Mesenchymal stem cell (in vitro differentiated cells and primary cell): ENCODE data around the gene QSOX2.

ENCODE experiments used
- DNase-seq: peaks from one replicate; pipeline ENCODE4 v3.0.0-alpha.2; 2013
- H2AFZ ChIP-seq: one replicate; pipeline ENCODE4 v1.6.1; 2013; ENCODE audit warnings: low read depth, mild to moderate bottlenecking, control low read depth, inconsistent platforms, low read length, moderate library complexity
- H2AK5ac ChIP-seq: 2 replicates; pipeline ENCODE4 v1.6.1; 2013; ENCODE audit warnings: low read length, moderate library complexity, mild to moderate bottlenecking, inconsistent platforms; ENCODE audit not compliant: severe bottlenecking
- H2BK120ac ChIP-seq: one replicate; pipeline ENCODE4 v1.6.1; 2013; ENCODE audit warnings: low read depth, mild to moderate bottlenecking, inconsistent platforms, low read length, moderate library complexity
- H2BK12ac ChIP-seq, 2 experiments: one replicate each; pipeline ENCODE4 v1.6.1; 2013; ENCODE audit warnings: inconsistent platforms in 2 of 2, low read length in 2 of 2, mild to moderate bottlenecking in 2 of 2, moderate library complexity in 2 of 2, control low read depth in 1 of 2
- H2BK15ac ChIP-seq: one replicate; pipeline ENCODE4 v1.6.1; 2013; ENCODE audit warnings: mild to moderate bottlenecking, low read depth, inconsistent platforms; ENCODE audit not compliant: poor library complexity, severe bottlenecking
- H2BK5ac ChIP-seq: 2 replicates; pipeline ENCODE4 v1.6.1; 2013; ENCODE audit warnings: low read depth, mild to moderate bottlenecking, low read length, control low read depth, inconsistent platforms; ENCODE audit not compliant: poor library complexity, severe bottlenecking
- H3K14ac ChIP-seq, 2 experiments: one replicate each; pipeline ENCODE4 v1.6.1; 2013; ENCODE audit warnings: inconsistent platforms in 2 of 2, low read length in 2 of 2, control low read depth in 1 of 2, mild to moderate bottlenecking in 1 of 2, moderate library complexity in 1 of 2
- H3K18ac ChIP-seq, 2 experiments: one replicate each; pipeline ENCODE4 v1.6.1; 2013; ENCODE audit warnings: inconsistent platforms in 2 of 2, low read length in 2 of 2, control low read depth in 1 of 2, low read depth in 1 of 2, mild to moderate bottlenecking in 1 of 2
- H3K23ac ChIP-seq, 2 experiments: one replicate each; pipeline ENCODE4 v1.6.1; 2013; ENCODE audit warnings: inconsistent platforms in 2 of 2, low read length in 2 of 2, mild to moderate bottlenecking in 2 of 2, moderate library complexity in 2 of 2, control low read depth in 1 of 2
- H3K27ac ChIP-seq: 2 replicates; pipeline ENCODE4 v1.5.1; 2013; ENCODE audit warnings: mild to moderate bottlenecking, moderate library complexity, low read length, control low read depth, inconsistent platforms; ENCODE audit not compliant: poor library complexity, severe bottlenecking
- H3K27me3 ChIP-seq, 2 experiments: 2 replicates each; pipeline versions ENCODE4 v1.6.1 to v1.7.0; 2013; ENCODE audit warnings: low read length in 2 of 2, mild to moderate bottlenecking in 2 of 2, moderate library complexity in 2 of 2, control low read depth in 1 of 2, inconsistent platforms in 1 of 2; ENCODE audit not compliant: control insufficient read depth in 1 of 2, insufficient read depth in 1 of 2
- H3K36me3 ChIP-seq, 2 experiments: 2 replicates each; pipeline versions ENCODE4 v1.6.1 to v1.7.0; 2013; ENCODE audit warnings: low read length in 2 of 2, control low read depth in 1 of 2, inconsistent platforms in 1 of 2, low read depth in 1 of 2, mild to moderate bottlenecking in 1 of 2; ENCODE audit not compliant: insufficient read depth in 2 of 2, control insufficient read depth in 1 of 2
- H3K4ac ChIP-seq, 2 experiments: one replicate each; pipeline ENCODE4 v1.6.1; 2013; ENCODE audit warnings: inconsistent platforms in 2 of 2, low read length in 2 of 2, mild to moderate bottlenecking in 2 of 2, moderate library complexity in 2 of 2, control low read depth in 1 of 2, low read depth in 1 of 2
- H3K4me1 ChIP-seq: 2 replicates; pipeline ENCODE4 v1.6.1; 2013; ENCODE audit warnings: low read depth, low read length, control low read depth; ENCODE audit not compliant: control insufficient read depth, insufficient read depth
- H3K4me2 ChIP-seq: 2 replicates; pipeline ENCODE4 v1.6.1; 2013; ENCODE audit warnings: low read length, mild to moderate bottlenecking, inconsistent platforms; ENCODE audit not compliant: poor library complexity, severe bottlenecking
- H3K4me3 ChIP-seq, 2 experiments: 2 replicates each; pipeline versions ENCODE4 v1.5.1 to v1.7.0; 2013; ENCODE audit warnings: low read length in 2 of 2, mild to moderate bottlenecking in 2 of 2, control low read depth in 1 of 2, low read depth in 1 of 2; ENCODE audit not compliant: insufficient read depth in 1 of 2
- H3K79me1 ChIP-seq: replicated peaks from 2 replicates; pipeline ENCODE4 v1.6.1; 2013; ENCODE audit warnings: mild to moderate bottlenecking, control low read depth, low read length, inconsistent platforms; ENCODE audit not compliant: poor library complexity, severe bottlenecking
- H3K9ac ChIP-seq: 2 replicates; pipeline ENCODE4 v1.7.0; 2013; ENCODE audit warnings: mild to moderate bottlenecking, low read length, moderate library complexity
- H3K9me3 ChIP-seq: 2 replicates; pipeline ENCODE4 v1.7.0; 2013; ENCODE audit warnings: mild to moderate bottlenecking, low read length; ENCODE audit not compliant: control insufficient read depth
- H4K8ac ChIP-seq: one replicate; pipeline ENCODE4 v1.6.1; 2013; ENCODE audit warnings: inconsistent platforms, mild to moderate bottlenecking, low read length, moderate library complexity
- H4K91ac ChIP-seq: one replicate; pipeline ENCODE4 v1.6.1; 2013; ENCODE audit warnings: mild to moderate bottlenecking, low read length, inconsistent platforms
- WGBS: methylation state at CpG from one replicate; pipeline ENCODE4 v1.1.7; 2013; ENCODE audit warnings: mixed read lengths; 5-methylcytosine and 5-hydroxymethylcytosine counted together

QSOX2 gene

DNA sequence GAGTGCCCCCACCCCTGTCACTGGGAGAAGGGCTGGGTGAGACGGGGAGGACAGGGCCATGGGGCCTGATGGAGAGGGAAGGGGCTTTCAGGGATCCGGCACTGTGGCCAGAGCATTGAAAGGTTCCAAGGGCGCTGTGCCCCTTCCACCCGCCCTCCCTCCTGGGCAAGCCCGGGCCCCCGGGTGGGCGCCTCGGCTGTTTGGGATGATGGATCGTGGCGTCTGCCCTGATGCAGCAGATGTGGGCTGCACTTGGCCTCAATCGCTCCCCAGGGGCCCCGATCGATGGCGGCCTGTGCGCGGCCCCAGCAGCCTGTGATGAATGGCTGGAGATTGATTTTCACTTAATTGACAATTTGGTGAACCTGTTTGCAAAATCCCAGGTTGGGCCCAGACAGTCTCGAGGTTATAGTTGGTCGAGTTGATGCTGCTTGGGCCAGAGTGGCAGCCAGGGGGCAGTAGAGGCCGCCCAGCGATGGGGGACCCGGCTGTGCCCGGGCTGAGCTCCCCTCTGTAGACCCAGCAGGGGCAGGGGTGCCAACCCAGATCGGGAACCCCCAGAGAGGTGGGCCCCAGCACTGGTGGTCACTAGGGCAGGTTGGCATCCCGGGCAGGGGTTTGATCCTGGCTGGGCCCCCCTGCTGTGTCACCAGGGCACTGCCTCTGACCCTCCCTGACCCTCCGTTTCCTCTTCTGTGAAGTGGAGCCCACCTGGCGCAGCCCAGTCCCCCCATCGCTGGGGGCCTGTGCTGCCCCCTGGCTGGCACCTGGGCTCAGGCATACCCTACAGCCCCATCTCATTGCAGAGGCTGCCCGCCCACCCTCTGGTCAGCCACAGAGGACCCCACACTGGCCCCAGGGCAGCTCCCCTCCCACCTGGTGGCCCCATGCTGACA, 75.4 kb downstream of the QSOX2 start:
- H3K4me3 ChIP-seq: no peak overlapping the region
- peaks cover 8% of the 10 kb centered on the region for H3K9me3 ChIP-seq
- H2BK120ac ChIP-seq: no peak overlapping the region
- no peak overlapping the region for H3K4me2 ChIP-seq
- peaks cover 4% of the 10 kb centered on the region for H3K4me1 ChIP-seq
- H4K8ac ChIP-seq: no peak overlapping the region
- no peak overlapping the region for H2BK12ac ChIP-seq
- no peak overlapping the region for H3K27ac ChIP-seq
- H2AK5ac ChIP-seq: no peak overlapping the region
- H3K27me3 ChIP-seq: peaks cover 46 to 63% of the 10 kb centered on the region in 2 experiments
- no peak overlapping the region for H2AFZ ChIP-seq
- peak; percentile 5 for DNase-seq
- no peaks in the 10 kb centered on the region for H3K79me1 ChIP-seq
- H2BK5ac ChIP-seq: no peak overlapping the region
- H4K91ac ChIP-seq: no peak overlapping the region
- H3K18ac ChIP-seq: no peak overlapping the region
- no peak overlapping the region for H3K14ac ChIP-seq
- H3K36me3 ChIP-seq: no peaks in the 10 kb centered on the region
- no peak overlapping the region for H3K4ac ChIP-seq
- no peak overlapping the region for H3K9ac ChIP-seq
- no peak overlapping the region for H3K23ac ChIP-seq
- no peak overlapping the region for H2BK15ac ChIP-seq
- 56% methylated on average over 28 of the region's 28 CpGs for WGBS

DNA sequence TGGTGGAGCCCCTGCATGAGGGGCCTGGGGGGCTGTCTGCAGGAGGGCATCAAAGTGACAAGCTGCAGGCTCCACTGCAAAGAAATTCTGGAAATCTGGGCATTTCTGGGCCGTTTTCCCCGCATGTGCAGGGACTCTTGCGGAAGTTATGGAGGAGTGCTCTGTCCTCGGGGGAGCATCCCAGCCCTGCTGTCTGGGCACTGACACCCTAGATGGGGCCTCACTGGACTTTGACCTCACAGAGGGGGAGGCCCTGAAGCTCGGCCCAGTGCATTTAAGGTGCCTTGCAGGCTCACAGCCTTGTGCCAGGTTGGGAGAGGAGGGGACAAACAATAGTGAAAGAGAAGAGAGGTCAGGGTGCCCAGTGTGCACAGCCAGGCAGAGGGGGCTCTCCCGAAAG, 76.1 kb downstream of the QSOX2 start:
- Histone ChIP-seq H2AK5ac (no peak overlapping the region), H3K27me3 (peaks cover 46 to 58% of the 10 kb centered on the region in 2 experiments), H2BK5ac (no peak overlapping the region), H3K36me3 (no peaks in the 10 kb centered on the region), H3K9me3 (peaks cover 8% of the 10 kb centered on the region), H3K9ac (no peak overlapping the region), H3K18ac (no peak overlapping the region), H3K4ac (no peak overlapping the region), H3K14ac (no peak overlapping the region), H2BK120ac (no peak overlapping the region), H3K79me1 (no peaks in the 10 kb centered on the region), H4K91ac (no peak overlapping the region), H2BK12ac (no peak overlapping the region), H3K4me1 (peaks cover 4% of the 10 kb centered on the region), H2AFZ (no peak overlapping the region), H3K27ac (no peak overlapping the region), H3K4me2 (no peak overlapping the region), H2BK15ac (no peak overlapping the region), H3K23ac (no peak overlapping the region), H4K8ac (no peak overlapping the region), H3K4me3 (no peak overlapping the region)
- no peak for DNase-seq
- 72% methylated on average over 5 of the region's 6 CpGs for WGBS

DNA sequence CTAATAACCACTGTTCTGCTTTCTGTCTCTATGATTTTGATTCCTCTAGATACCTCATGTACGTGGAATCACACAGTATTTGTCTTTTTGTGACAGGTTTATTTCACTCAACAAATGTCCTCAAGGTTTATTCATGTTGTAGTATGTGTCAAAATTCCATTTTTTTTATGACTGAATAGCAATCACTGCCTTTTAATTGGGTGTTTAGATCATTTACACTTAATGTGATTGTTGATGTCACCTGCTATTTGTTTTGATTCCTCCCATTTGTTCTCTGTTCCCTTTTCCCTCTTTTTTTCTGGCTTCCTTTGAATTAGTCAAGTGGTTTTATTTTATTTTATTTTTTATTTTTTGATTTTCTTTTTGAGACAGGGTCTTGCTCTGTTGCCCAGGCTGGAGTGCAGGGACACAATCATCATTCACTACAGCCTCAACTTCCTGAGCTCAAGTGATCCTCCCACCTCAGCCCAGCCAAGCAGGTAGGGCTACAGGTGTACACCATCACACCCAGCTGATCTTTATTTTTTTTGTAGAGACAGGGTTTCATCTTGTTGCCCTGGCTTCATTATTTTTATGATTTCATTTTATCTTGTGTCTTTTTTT, 82.3 kb downstream of the QSOX2 start:
- Histone ChIP-seq H3K27me3 (peaks cover 13 to 43% of the 10 kb centered on the region in 2 experiments), H3K14ac (no peak overlapping the region), H3K4me3 (no peak overlapping the region), H2AK5ac (no peak overlapping the region), H3K9me3 (peaks cover 13% of the 10 kb centered on the region), H2BK15ac (no peak overlapping the region), H4K8ac (no peak overlapping the region), H2BK120ac (no peak overlapping the region), H3K9ac (no peak overlapping the region), H3K36me3 (no peaks in the 10 kb centered on the region), H3K4me2 (no peak overlapping the region), H2BK5ac (no peak overlapping the region), H2AFZ (no peak overlapping the region), H4K91ac (no peak overlapping the region), H3K18ac (no peak overlapping the region), H3K4ac (no peak overlapping the region), H2BK12ac (no peak overlapping the region), H3K4me1 (peaks cover 10% of the 10 kb centered on the region), H3K27ac (no peak overlapping the region), H3K79me1 (no peaks in the 10 kb centered on the region), H3K23ac (no peak overlapping the region)
- DNase-seq: no peak
- no CpG with 5 or more reads among the region's 1 CpG for WGBS

DNA sequence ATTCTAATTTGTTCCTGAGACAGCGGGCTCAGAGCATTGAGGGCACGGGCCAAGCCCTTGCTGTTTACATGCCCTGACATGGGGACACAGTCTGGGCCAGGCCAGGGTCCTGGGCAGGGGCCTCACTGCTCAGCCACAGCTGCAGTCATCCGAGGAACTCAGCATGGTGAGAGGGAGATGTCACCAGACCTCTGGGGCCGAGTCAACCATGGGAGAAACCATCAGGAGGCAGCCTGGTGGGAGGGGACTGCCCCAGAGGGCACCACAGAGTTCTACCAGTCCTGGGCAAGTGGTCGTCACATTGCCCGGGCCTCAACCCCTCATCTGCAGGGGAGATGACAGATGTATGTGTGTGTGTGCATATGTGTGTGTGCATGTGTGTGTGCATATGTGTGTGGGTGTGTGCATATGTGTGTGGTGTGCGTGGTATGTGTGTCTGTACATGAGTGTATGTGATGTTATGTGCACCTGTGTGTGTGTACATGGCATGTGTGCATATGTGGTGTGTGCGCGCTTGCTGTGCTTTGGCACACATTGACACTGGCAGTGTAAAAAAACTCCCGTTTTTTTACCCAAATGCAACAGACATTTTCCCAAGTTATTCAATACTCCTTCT, 84.5 kb downstream of the QSOX2 start:
- Histone ChIP-seq H2BK15ac (no peak overlapping the region), H3K18ac (no peak overlapping the region)

More for the DNA sequence above, 84.5 kb downstream of the QSOX2 start:
- H3K14ac ChIP-seq: peak overlapping the region in 1 of 2 experiments; percentile 23
- no peak overlapping the region for H3K4me3 ChIP-seq
- H3K4me2 ChIP-seq: no peak overlapping the region
- H2AFZ ChIP-seq: no peak overlapping the region
- H3K79me1 ChIP-seq: no peaks in the 10 kb centered on the region
- H4K8ac ChIP-seq: no peak overlapping the region
- H3K4me1 ChIP-seq: peaks cover 10% of the 10 kb centered on the region
- H3K9ac ChIP-seq: no peak overlapping the region
- H2AK5ac ChIP-seq: no peak overlapping the region
- no peak overlapping the region for H4K91ac ChIP-seq
- 79% methylated on average over 10 of the region's 10 CpGs for whole genome bisulfite sequencing
- no peak overlapping the region for H3K23ac ChIP-seq
- H2BK5ac ChIP-seq: no peak overlapping the region
- no peak overlapping the region for H3K27ac ChIP-seq
- H3K4ac ChIP-seq: no peak overlapping the region
- peaks cover 9% of the 10 kb centered on the region for H3K9me3 ChIP-seq
- H3K36me3 ChIP-seq: no peaks in the 10 kb centered on the region
- DNase-seq: no peak
- no peak overlapping the region for H2BK120ac ChIP-seq
- peaks cover 31 to 63% of the 10 kb centered on the region in 2 experiments for H3K27me3 ChIP-seq
- no peak overlapping the region for H2BK12ac ChIP-seq
